GM19043 (cell line): ENCODE results near the gene FAM193B.
A peak's percentile ranks its signal among the peaks of the same experiment; 100 is the strongest.
"Not testable (repeated sequence)": the region's sequence is repeated elsewhere in the genome, so short reads cannot be mapped to it uniquely, and the experiment has no call there.

Experiments
- ATAC-seq: cut with Tn5 transposase; IDR thresholded peaks from one replicate; pipeline ENCODE4 v1.9.1; 2021; ENCODE audit warnings: low read depth; ENCODE audit not compliant: unreplicated experiment

FAM193B gene

DNA sequence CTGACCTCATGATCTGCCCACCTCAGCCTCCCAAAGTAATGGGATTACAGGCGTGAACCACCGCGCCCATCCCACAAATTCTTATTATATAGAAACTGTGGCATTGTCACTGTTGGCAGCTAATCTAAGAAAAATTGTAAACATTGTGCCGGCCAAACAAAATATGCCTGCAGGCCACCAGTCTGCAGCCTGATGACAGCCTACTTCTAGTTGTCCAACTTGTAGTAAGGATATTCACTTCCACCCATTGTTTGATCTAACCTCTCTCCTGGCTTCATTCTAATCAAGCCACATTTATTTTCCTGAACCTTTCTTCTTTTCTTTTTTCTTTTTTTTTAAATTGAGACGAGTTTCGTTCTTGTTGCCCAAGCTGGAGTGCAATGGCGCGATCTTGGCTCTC is 24.0 kb upstream of the FAM193B start:
- ATAC-seq: no peak

GRCh38 chr5:177576169-177576568 is 21.8 kb upstream of the FAM193B start:
- no peak for ATAC-seq

GRCh38 chr5:177575488-177575887 is 21.1 kb upstream of the FAM193B start:
- ATAC-seq: no peak

- no peak for ATAC-seq
Observed at GRCh38 chr5:177569894-177570293, 15.5 kb upstream of the FAM193B start.

GRCh38 chr5:177568326-177568725 is 14.0 kb upstream of the FAM193B start:
- no peak for ATAC-seq

DNA sequence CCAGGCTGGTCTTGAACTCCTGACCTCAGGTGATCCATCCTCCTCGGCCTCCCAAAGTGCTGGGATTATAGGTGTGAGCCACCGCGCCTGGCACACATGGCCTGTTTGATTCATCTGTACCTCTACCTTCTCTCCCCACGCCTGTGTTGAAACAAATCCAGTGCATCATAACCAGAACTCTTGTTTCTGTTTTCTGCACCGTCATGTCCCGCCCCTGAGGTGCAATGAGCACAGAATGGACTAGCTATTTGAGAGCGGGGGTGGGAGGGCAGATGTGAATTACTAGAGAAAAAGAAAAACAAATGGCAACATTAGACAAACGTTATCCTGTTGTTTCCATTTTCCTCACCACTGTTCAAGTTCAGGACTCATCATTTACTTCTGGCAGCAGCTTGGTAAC is 10.7 kb upstream of the FAM193B start:
- no peak for ATAC-seq

- ATAC-seq: not testable (repeated sequence)
Observed at GRCh38 chr5:177559446-177559941, 5.1 kb upstream of the FAM193B start.

DNA sequence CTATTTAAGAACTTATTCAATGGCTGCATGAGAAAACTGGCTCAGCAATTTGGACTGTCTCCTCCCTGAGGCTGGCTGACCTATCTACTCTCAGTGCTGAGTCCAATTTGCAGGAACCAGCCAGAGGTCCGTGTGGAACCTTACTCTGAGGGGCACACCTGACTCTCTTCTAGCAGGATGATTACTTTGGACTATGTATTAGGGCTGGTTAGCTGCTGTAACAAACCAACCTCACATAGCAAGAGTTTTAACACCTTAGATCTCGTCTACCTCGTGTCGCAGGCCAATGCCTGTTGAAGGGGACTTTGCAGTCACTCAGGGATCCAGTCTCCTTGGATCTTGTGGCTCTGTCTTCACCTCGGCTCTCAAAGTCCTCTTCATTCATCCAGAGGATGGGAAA is 3.4 kb upstream of the FAM193B start:
- no peak for ATAC-seq

- no peak for ATAC-seq
Observed at GRCh38 chr5:177557041-177557647, 2.8 kb upstream of the FAM193B start.

GRCh38 chr5:177555665-177556064 is 1.3 kb upstream of the FAM193B start:
- ATAC-seq: no peak

DNA sequence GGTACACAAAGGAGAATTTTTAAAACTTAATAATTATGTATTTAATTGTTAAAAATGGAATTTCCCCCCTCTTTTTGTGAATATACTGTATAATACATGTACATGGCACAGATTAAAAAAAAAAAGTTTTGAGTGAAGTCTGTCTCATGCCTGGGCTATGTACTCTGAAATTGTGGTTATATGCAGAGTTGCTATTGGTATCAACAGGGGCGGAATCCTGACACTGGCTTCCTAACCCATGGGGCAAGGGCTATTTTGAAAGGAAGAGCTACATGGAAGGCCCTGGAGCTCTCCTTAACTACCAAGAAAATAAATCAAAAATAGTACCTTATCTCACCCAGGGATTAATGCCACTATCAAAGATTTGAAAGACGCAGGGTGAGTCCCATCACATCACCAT is 865 bp upstream of the FAM193B start:
- ATAC-seq: no peak

- ATAC-seq: peak; percentile 35
Observed at GRCh38 chr5:177553671-177554429, 513 bp downstream of the FAM193B start.

DNA sequence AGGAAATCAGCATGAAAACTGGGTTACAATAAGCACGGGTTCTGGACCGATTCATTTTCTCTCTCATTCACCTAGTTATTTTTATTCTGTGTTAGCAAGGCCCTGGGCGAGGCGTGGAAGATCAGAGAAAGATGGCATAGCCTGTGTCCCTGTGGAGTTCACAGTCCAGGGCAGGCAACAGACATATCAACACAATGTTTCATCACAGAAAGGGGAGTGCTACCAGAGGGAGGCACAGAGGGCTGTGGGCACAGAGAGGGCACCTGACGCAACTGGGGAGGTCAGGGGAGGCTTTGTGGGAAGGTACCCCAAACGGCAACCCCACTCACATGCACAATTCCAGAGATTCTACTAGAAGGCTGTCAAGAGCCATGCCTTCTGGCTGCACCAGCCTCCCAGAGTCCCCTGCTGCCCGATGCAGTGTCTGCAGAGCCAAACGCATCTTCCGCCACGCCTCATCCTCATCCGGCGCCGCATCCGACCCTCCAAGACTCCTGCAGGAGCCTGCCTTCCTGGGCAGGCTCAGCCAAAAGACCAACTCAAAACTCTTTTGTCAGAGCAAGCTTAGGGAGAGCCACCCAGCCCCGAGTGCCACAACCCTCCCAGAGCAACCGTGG is 1.4 kb downstream of the FAM193B start:
- no peak for ATAC-seq

DNA sequence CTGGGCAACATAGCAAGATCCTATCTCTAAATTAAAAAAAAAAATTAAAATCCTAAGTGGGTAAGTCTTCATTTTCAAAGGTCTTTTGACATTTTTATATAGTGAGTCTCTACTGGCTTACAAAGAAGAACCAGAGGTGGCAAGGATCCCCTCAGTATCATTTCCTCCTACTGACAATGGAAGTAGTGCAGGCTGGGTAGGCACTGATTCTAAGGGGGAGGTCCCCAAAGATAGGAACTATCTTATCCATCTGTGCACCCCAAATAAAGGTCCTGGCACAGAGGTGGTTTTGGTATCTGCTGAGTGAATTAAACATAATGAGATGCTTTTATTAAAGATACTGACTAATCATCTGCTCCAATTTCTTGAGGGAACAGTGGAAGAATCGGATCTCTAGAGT is 4.2 kb downstream of the FAM193B start:
- ATAC-seq: no peak

DNA sequence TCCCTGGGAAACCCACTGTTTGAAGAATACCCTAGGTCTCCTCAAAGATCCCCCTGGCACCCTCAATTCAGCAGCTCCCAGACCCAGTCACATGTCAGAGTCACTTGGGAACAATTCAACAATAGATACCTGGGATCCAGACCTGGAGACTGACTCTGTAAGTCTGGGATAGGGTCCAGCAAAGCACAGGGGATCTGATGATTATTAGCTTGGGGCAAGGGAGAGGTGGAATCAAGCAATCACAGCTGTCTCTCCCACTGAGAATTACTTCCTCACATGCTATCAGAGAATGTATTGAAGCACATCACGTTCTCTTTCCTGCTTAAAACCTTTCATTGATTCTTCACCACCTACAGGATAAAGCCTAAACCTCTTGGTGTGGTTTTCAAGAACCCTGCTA is 5.9 kb downstream of the FAM193B start:
- ATAC-seq: no peak

GRCh38 chr5:177547736-177548135 is 6.6 kb downstream of the FAM193B start:
- ATAC-seq: no peak

DNA sequence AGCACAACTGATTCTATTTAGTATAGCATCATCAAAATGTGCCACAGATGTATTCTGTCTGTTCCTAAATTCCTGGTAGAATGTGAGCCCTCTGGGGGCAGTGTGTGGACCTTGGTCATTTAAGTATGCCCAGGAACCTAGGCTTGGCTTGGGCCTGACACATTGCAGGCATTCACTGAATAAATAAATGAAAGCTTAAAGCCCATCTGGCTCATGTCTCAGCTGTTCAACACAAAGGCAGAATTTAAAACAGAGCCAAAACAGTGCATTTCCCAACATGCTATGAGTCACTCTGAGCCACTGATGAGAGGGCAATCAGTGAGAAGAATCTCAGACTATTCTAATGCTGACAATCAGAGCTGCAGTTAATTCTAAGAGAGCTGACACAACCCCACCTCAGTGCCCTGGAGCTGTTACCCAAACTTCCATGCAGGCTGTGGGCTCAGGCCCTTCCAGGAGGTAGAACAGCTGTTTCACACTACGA is 8.1 kb downstream of the FAM193B start:
- no peak for ATAC-seq

DNA sequence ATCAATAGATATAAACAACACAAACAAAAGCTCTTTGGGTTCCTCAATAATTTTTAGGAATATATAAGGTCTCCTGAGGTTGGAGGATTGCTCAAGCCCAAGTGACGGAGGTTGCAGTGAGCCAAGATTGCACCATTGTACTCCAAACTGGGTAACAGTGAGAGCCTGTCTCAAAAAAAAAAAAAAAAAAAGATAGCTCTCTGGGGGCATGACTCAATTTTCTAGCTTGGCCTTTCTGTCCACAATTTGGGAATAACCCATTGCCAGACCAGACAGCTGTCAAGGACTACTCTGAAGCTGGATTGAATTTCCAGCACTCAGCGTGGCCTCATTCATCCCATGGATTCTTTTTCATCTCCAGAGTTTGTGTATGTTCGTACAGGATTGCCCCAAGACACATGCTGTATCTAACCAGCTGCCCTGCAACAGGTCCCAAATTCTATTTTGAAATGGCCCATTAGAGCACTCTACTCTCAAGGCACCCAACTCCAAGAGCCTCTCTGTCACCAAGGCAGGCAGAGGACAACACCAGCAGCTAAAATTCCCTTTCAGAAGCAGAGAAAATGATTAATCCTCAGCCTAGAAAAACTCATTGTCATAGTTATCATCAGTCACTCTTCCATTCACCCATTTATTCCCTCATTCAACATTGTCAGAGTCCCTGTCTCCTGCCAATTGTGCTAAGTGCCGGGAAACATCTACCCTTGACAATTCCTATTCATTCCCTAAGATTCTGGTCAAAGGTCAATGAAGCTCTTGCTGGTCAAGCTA is 8.7 kb downstream of the FAM193B start:
- ATAC-seq: no peak

- no peak for ATAC-seq
Observed at GRCh38 chr5:177542816-177543465, 11.4 kb downstream of the FAM193B start.

DNA sequence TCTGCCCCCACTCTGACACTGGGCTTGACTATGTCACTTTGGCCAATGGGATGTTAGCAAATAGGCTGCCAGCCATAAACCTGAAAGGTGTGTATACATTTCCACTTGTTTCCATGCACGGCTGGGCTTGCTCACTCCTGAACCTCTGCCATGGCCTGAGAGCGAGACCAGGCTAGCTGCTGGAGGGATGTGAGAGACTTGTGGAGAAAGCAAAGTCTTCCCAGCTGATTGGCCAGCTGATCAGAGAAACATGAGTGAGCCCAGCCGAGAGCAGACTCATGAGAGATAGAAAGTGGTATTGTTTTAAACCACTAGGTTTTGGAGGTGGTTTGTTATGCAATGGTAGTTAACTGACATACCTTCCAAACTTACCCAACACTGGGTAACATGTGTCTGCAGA is 13.9 kb downstream of the FAM193B start:
- ATAC-seq: no peak
